Embryonic facial prominence (tissue), 1 donor: ENCODE data around the gene SCN8A.
"Not testable (repeated sequence)": the region's sequence is repeated elsewhere in the genome, so short reads cannot be mapped to it uniquely, and the experiment has no call there.

Experiments
- DNase-seq: peaks from one replicate; pipeline ENCODE4 v3.0.0-alpha.2; 2016; ENCODE audit errors: extremely low spot score

The SCN8A gene

DNA sequence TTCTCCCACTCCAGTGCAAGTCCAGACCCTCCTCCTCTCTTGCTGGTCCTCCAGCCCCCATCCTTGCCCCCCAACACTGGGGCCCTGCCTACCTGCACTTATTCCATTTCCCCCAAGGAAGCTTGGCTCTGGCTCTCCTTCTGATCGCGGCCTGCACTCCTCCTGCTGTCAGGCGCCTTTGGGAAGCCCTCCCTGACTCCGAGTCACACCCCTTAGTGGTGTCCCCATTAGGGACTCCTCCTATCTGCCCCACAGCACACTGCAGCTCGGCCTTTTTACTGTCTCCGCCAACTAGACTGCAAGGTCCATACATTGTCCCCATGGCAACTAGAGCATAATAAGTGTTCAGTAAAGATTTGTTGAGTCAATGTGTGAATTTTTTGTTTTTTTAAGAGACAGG, 224.5 kb downstream of the SCN8A start:
- DNase-seq = no peak

DNA sequence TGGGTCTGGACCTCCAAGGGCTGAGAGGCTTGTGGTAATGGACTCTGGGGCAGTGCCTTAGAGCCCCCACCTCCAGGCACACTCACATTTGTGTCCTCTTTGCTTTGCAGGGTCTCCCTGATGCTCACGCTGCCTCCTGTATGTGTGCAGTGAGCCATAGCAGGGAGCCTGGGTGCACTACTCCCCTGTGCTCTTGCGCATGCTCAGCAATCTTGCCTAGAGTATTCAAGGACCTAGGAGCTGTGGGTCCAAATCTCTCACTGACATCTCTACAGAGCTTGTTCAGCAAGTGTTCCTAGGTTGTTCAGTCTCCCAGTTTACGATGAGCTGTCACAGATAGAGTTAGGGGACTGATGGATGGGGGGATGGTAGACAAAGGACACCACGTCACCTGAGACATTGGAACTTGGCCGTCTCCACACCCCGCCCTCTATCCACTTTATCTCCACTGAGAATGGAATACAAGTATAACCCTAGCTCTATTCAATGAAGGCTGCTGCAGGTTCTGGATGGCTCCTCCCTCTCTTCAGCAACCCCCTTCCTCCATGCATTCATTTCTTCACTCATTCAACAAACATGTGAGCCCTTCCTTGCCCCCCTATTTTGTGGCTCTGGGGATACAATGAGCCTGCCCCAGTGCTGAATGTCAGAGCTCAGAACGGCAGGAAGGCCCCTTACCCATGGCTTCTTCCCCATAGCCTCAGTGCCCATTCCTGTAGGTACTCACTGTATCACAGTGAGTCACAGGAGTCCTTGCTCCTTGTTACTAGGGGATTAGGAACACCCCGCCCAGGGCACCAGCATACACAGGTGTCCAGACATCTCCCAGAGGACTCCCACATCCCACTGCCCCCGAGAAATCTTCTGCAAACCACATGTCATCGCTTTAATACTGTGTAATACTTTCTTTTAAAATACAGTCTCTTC, 226.3 kb downstream of the SCN8A start:
- no peak for DNase-seq

GRCh38 chr12:51818086-51818485, 227.1 kb downstream of the SCN8A start:
- DNase-seq = no peak

DNA sequence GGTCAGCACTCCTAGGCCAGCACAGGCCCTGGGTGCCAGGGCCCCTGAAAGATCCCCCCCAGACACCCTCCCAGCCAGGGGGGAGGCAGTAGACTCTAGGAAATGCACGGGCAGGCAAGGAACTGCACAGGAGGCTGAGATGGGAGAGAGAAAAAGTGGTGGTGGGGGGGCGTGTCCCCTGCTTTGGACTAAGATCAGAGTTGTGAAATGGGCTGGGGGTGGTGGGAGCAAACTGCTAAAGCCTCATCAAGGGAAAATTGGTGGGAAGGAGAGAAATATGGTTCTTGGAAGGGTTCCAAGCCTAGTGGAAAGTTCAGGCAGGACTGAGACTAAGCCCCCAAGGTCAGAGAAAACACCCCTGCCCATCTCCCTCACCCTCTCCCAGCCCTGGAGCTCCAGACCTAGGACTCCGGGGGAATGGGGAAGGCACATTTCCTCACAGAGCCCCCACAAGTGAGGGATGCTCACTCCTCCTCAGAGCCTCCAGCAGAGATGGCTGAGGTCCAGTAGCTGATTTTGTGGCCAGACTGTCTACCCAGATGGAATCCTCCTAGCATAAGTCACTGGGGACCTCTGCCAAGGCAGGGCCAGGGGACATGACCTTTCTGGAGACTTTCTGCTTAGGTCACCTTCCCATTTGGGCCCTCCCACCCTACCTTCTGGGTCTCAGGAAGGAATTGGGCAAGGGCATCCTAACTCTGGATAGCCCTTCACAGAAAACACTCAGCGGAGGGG, 227.7 kb downstream of the SCN8A start:
- DNase-seq = no peak

DNA sequence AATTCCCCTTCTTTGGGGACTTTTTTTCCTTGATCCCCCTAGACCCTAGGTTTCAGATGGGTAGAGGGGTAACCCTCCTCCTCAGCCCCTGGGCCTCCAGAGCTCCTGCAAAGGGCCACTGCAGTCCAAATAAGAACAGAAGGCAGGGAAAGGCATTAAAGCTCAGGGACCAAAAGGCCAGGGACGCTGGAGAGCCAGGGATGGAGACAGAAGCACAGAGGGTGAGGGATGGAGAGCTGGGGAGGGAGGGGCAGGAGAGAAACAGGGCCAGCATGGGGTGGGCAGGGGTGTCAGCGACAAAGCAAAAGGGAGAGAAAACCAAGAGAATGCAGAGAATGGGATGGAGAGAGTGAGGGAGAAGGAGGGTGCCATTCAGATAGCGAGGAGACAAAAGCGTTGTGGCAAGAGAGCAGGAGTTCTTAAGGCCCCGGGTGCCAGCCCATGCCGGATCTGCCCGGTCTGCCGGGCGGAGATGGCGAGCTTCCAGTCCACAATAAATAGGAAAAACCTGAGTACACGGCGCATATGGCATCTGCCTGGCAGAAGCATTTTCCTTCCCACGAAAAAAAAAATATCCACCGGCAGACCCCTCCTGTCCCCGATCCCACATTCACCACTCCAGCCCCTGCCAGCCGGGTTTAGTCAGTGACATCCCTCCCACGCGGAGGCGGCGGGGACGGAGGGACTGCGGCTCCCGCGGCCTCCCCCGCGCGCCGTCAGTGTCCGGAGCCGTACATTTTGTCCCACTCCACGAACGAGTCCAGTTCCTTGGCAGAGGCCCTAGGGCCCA, 228.9 kb downstream of the SCN8A start:
- DNase-seq = no peak

- DNase-seq = no peak
These were observed 229.8 kb downstream of the SCN8A start for GRCh38 chr12:51820526-51821439.

DNA sequence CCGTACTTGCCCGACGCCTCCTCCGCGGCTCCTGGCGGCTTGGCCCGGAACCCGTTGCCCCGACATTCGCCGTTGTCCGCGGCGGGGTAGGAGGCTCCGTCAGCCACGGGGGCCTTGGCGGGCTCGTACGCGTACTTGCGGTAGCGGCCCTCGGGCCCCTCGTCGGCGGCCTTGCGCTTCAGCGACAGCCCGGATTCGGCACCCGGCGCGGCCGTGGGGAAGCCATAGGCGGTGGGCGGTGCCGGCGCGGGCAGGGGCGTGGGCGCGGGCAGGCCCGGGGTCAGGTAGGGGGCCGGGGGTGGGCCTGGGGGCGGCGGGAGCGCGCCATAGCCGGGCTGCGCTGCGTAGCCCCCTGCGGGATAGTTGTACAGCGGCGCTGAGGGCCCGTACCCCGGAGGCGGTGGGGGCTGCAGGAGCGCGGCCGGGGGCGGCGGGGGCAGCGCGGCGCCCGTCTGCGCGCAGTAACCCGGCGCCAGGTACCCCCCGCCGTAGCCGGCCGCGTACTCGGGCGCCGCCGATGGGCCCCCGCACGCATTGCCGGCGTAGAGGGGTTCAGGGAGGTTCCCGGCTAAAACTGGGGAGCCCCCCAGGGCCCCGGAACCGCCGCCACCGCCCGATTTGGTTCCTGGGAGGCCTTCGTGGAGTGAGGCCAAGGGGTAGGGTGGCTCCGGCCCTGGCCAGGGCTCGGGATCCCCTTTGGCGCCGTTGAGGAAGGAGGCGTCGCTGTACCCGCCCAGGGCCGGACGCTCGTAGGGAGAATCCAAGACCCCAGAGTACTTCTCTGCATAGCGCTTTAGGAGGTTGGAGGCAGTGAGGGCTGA, 230.6 kb downstream of the SCN8A start:
- no peak for DNase-seq

GRCh38 chr12:51822261-51822616, 231.2 kb downstream of the SCN8A start:
- DNase-seq = no peak

DNA sequence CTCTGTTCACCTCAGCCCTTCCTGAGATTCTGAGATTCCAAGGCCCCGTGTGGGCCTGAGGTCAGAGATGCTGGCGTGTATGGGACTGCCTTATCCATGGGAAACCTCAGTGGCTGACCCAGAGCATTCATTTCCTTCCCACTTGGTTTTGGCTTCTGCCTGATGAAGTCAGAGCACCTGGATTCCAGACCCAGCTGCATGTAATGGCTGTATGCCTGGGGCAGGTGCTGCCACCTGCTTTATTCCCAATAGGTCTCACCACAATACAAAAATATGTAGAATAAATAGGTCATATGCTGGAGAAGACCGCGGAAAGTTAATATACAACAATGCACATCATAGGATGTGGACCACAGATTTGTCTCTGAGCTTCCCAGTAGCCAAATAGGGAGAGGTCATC, 231.9 kb downstream of the SCN8A start:
- DNase-seq = no peak

DNA sequence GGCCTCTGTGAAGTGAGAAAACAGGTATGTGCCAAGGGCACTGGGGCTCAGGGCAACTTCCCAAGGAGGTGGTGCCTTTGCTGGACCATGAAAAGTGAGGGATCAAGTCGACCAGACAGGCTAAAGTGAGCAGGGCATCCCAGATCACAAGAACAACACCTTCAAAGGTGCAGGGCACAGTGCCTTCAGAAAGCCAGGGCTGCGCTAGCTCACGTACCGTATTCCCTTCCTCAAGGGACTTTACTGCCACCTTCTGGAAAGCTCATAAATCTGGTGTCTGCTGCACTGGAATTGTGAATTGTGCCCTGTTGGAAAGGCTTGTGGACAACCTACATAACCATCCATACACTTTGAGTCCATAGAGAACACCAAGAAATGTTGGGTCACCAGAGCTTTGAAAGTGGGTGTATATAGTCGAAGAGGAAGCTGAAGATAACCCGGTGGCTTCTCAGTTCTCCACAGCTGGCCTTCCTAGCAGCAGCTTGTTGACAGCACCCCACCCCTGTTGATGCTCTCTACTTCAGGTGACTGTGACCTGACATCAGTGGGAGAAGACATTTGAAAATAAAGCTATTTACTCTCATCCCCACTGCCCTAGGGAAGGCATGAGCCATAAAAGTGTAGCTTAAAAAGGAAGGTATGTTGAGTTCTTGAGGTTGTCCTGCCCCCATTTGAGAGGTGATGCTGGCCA, 233.0 kb downstream of the SCN8A start:
- DNase-seq = no peak

GRCh38 chr12:51825216-51825615, 234.2 kb downstream of the SCN8A start:
- DNase-seq = no peak

DNA sequence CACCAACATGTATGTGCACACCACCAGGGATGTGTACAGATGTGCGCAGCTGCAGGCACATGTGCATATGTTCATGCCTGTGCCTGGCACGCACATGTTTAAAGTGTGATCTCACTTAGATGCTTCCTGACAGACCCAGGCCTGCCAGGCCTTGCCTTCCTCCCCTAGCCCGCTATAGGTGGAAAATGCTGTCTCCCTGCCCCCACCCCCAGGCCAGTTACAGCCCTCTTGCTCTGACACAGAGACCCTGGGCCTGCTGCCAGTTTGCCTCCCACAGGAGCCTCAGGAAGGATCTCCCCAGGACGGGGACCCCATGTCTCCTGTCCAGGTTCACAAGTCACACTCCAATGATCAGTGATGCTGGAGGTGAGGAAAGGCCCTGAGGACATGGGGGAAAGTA, 235.8 kb downstream of the SCN8A start:
- DNase-seq = no peak

- no peak for DNase-seq
These were observed 237.1 kb downstream of the SCN8A start for GRCh38 chr12:51827925-51828818.

- DNase-seq = no peak
These were observed 238.0 kb downstream of the SCN8A start for GRCh38 chr12:51829011-51829481.

DNA sequence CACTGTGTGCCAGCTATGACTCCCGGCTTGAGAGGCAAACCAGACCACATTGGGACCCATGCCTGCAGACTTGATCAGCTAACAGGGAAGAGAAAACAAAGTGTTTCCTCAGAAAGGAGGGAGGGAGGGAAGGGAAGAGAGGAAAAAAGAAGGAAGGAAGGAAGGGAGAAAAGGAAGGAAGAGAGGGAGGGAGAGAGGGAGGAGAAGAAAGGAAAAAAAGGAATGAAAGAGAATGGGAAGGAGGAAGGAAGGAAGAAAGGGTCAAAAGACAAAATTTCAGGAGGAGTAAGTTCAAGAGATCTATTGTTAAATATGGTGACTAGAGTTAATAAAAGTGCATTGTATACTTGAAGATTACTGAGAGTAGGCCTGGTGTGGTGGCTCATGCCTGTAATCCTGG, 238.6 kb downstream of the SCN8A start:
- DNase-seq = no peak

DNA sequence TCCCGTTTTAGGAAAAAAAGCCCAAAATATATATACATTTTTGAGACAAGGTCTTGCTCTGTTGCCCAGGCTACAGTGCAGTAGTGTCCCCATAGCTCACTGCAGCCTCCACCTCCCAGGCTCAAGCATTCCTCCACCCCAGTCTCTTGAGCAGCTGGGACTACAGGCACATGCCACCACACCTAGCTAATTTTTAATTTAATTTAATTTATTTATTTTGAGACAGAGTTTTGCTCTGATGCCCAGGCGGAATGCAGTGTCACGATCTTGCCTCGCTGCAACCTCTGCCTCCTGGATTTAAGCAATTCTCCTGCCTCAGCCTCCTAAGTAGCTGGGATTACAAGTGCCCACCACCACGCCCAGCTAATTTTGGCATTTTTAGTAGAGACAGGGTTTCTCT, 240.8 kb downstream of the SCN8A start:
- DNase-seq = not testable (repeated sequence)

DNA sequence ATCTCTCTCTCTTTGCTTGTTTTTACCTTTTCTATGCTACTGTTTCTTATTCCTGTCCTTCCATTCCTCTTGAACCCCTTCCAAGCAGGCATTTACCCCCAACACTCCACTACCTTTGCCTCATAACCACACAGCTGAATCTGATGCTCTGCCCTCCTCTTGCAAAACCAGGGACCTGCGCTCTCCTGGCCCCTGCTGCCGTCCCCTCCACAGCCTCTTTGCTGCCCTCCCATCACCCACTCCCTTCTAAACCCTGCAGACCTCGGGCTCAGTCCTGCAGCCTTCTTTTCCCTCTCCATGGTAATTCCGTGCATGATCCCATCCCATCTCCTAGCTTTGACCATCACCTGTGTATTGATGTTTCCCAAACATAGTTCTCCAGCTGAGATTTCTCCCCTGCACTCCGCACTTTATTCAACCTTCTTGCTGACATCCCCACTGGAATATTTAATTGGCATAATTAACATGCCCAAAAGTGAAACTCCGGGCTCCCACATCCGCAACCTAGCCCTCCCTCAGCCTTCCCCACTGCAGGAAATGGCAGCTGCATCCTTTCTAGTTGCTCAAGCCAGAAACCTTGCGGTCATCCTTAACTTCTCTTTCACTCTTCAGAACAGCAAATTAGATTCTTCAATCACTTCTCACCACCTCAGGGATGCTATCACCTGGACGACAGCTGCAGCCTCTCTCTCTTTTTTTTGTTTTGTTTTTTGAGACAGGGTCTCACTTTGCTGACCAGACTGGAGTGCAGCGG, 241.5 kb downstream of the SCN8A start:
- DNase-seq = no peak
